Measurements from ENCODE around the gene SMARCE1. TPM values are rescaled to one million over a fixed set of nuclear protein-coding genes. Genes with fewer than 3 reads are reported as not detected.

SMARCE1 gene
- total RNA-seq, 1 experiment from 2014 or later = 57.9 TPM

DNA sequence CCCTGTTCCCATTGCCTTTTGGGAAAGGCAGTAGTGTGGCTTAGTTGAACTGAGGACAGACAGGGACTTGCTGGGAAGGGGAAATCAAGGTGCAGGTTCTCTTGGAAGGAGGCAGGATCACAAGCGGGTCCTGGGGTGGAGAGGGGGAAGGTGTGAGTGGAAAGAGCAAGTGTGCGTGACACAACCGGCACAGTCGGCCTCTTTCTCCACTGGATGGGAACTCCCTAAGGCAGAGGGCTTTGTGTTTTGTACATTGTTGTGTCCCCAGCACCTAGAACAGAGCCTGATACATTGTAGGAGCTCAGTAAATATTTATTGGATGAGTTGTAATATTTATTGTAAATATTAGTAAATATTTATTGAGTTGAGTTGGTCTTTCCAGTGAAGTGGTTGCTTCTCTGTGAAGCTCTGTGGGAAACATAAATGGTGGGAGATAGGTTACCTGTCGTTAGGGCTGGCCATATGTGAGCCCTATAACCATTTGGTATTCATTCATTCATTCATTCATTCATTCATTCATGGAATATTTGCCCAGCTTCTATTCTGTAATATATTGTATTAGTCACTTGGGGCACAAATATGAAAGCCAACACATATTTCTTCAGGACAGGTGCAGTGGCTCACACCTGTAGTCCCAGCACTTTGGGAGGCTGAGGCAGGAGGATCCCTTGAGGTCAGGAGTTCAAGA, 34.0 kb downstream of the SMARCE1 start:
- no peaks in the 10 kb centered on the region for H3K9me2 ChIP-seq (replicated peaks; ENCODE audit: low read length)
- intact Hi-C loops (cut with micrococcal nuclease) = no loop called here
- POLR2A ChIA-PET (ENCODE audit: unreplicated experiment) = interaction anchor here (0.6 kb wide), 1 partner anchor 289 kb away, joined by 3 read pairs; no protein-coding TSS in a partner anchor

DNA sequence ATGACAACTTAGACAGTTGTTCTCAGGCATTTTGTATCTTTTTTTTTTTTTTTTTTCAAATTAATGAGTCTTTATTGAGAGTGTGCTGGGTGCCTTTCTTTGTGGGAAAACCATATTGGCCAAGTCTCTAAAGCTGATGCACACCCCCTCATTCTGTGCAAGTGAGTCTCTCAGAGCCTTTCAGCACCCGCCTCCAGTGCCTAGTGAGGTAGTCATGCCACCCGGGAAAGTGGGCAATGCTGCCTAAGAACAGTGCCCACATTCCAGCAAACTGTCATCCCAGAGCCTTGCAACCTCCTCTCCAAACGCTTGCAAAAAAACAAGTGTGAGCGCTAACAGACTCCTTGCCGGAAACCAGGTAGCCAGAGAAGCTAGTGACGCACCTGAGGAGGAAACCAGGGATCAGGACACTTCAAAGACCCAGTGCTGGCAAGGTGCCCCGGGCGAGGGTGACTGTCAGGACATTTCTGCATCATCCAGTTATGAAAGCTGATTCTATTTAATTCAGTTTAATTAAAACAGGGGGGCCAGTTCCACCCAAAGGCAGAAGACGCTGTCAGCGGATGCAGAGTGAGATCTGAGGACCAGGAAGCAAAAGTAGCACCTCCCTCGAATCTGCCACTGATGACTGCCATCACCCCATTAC, 34.9 kb downstream of the SMARCE1 start:
- Histone ChIP-seq H3K27me3 (ENCODE audit: low read length) (no peaks in the 10 kb centered on the region), H2AFZ (ENCODE audit: low read length) (no peak overlapping the region), H3K4me3 (ENCODE audit: low read length) (no peak overlapping the region), H3F3A (ENCODE audit: low read length, unreplicated experiment) (no peaks in the 10 kb centered on the region), H3K27ac (ENCODE audit: low read length) (no peak overlapping the region), H3K79me2 (ENCODE audit: low read length) (no peaks in the 10 kb centered on the region), H3K9me3 (ENCODE audit: low read length) (no peaks in the 10 kb centered on the region), H3K9ac (ENCODE audit: low read length) (no peak overlapping the region), H3K9me2 (replicated peaks; ENCODE audit: low read length) (no peaks in the 10 kb centered on the region), H3K36me3 (ENCODE audit: low read depth, low read length) (no peaks in the 10 kb centered on the region), H4K20me1 (ENCODE audit: low read length) (no peaks in the 10 kb centered on the region), H3K4me2 (ENCODE audit: low read length) (no peak overlapping the region), H3K4me1 (ENCODE audit: insufficient read depth, low read length) (no peaks in the 10 kb centered on the region)
- intact Hi-C loops (cut with micrococcal nuclease) = no loop called here
- ChIA-PET POLR2A (ENCODE audit: unreplicated experiment) (no interaction called here), CTCF (no interaction called here)
- DNase-seq (peak; percentile 8), ATAC-seq (no peak)
- BruUV-seq (replicated peaks) = no TSS peak
- TF ChIP-seq EZH2phosphoT487 (IDR thresholded peaks at IDR 0.05; ENCODE audit: borderline replicate concordance, low read length) (no peak), EZH2 (IDR thresholded peaks at IDR 0.05; ENCODE audit: low read length, unreplicated experiment) (no peak)
- TF ChIP-seq, protein P1, sequence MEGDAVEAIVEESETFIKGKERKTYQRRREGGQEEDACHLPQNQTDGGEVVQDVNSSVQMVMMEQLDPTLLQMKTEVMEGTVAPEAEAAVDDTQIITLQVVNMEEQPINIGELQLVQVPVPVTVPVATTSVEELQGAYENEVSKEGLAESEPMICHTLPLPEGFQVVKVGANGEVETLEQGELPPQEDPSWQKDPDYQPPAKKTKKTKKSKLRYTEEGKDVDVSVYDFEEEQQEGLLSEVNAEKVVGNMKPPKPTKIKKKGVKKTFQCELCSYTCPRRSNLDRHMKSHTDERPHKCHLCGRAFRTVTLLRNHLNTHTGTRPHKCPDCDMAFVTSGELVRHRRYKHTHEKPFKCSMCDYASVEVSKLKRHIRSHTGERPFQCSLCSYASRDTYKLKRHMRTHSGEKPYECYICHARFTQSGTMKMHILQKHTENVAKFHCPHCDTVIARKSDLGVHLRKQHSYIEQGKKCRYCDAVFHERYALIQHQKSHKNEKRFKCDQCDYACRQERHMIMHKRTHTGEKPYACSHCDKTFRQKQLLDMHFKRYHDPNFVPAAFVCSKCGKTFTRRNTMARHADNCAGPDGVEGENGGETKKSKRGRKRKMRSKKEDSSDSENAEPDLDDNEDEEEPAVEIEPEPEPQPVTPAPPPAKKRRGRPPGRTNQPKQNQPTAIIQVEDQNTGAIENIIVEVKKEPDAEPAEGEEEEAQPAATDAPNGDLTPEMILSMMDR (conservative IDR thresholded peaks at IDR 0.05; ENCODE audit: low read depth, low read length) = no peak

More for the DNA sequence above, 34.0 kb downstream of the SMARCE1 start:
- H4K20me1 ChIP-seq (ENCODE audit: low read length) = no peaks in the 10 kb centered on the region
- ATAC-seq (no peak), DNase-seq (no peak)
- no peak overlapping the region for H3K9ac ChIP-seq (ENCODE audit: low read length)
- H3K27me3 ChIP-seq (ENCODE audit: low read length) = no peaks in the 10 kb centered on the region
- no peaks in the 10 kb centered on the region for H3F3A ChIP-seq (ENCODE audit: low read length, unreplicated experiment)
- CTCF ChIA-PET = no interaction called here
- TF ChIP-seq EZH2 (IDR thresholded peaks at IDR 0.05; ENCODE audit: low read length, unreplicated experiment) (no peak), EZH2phosphoT487 (IDR thresholded peaks at IDR 0.05; ENCODE audit: borderline replicate concordance, low read length) (no peak)
- TF ChIP-seq, protein P1 (conservative IDR thresholded peaks at IDR 0.05; ENCODE audit: low read depth, low read length) = no peak
- no TSS peak for BruUV-seq (replicated peaks)
- no peak overlapping the region for H3K4me3 ChIP-seq (ENCODE audit: low read length)
- H3K9me3 ChIP-seq (ENCODE audit: low read length) = no peaks in the 10 kb centered on the region
- no peaks in the 10 kb centered on the region for H3K79me2 ChIP-seq (ENCODE audit: low read length)
- H3K4me2 ChIP-seq (ENCODE audit: low read length) = no peak overlapping the region
- no peak overlapping the region for H3K27ac ChIP-seq (ENCODE audit: low read length)
- no peaks in the 10 kb centered on the region for H3K36me3 ChIP-seq (ENCODE audit: low read depth, low read length)
- no peak overlapping the region for H2AFZ ChIP-seq (ENCODE audit: low read length)
- H3K4me1 ChIP-seq (ENCODE audit: insufficient read depth, low read length) = no peaks in the 10 kb centered on the region
